Activated gamma-delta T cell treated with anti-CD3 and anti-CD28 coated beads, Interleukin-2, amount 50 U/mL, for 16 hours (primary cell): ENCODE results near the gene ASCC1.

Experiments
- DNase-seq: peaks from one replicate; pipeline ENCODE4 v3.0.0-alpha.2; 2020; ENCODE audit warnings: low read depth

Gene ASCC1

DNA sequence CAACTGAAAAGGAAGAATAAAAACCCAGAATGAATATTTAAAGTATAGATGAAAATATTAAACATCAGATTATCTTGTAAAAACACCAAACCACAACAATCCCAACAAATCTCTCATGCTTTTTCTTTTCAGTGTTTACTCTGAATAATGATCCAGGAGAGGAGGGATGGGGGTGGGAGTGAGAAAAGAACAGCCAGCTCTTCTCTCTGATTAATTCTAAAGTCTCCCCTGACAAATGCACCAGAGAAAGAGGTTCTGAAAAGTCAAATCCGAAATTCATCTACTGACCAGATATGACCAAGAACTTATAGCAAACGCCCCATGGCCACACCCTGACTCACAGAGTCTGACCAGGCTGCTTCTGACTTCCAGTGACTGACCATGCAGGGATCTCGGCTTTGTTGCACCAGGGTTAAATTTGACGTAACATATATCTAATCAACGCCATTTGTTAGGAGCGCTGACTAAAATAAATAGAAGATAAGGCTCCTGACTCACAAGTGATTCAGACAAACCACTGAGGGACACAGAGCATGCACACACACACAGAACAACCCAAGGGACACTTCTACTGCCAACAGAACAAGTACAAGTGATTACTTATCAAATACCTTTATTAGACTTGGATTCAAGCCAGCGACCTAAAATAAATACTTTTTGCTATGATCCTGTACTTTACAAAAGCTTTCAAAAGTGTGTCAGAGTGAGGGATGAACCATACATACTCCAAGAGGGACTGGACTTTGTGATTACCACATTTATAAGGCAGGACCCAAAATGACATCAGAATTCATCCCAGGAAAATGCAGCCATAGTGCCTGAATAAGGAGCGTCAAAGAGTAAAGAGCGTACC is 118.4 kb downstream of the ASCC1 start:
- no peak for DNase-seq

DNA sequence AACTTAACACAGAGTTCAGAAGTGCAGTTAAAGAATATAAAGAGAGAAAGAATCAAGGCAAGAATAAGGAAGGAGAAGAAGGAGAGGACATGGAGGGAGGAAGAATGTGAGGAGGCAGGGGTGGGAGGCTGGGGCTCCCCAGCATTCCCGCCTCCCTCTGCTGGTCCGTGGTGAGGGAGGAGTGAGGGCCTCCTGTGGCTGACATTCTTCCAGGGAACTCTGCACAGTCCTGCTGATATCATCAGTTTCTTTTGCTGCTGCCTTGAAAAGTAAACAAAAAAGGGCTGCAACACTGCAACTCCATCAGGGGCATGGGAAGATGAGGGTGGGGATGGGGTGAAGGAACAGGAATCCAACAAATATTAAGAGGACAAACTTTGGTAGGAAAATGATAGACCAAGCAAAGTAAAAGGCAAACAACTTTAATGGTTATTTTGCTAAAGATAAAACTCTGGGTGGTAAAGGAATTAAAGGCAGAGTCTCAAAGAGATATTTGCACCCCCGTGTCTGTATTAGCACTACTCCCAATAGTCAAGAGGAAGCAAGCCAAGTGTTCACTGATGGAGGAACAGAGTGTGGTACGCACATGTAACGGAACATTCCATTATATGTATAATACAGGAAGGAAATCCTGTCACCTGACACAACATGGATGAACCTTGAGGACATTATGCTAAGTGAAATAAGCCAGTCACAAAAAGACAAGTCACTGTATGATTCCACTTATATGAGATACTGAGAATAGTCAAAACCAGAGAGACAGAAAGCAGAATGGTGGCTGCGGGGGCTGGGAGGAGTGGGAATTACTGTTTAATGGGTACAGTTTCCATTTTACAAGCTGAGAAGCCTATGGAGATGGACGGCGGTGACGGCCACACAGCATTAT is 119.7 kb downstream of the ASCC1 start:
- no peak for DNase-seq

DNA sequence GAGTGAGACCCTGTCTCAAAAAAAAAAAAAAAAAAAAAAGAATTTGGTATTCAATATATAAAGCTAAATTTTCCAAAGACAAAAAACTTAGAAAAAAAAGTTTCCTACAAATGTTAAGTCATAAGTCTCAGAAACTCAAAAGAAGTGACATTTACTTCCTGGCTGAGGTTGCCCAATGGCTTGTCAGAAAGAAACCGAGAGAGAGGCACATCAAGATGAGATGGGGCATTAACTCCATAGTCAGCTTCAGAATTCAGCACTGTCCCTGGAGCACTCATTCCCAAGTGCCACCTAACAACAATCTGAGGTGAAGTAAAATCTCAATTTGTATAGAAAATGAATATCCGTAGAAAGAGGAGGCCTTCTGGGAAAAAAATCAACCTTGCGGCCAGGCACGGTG is 120.9 kb downstream of the ASCC1 start:
- no peak for DNase-seq

DNA sequence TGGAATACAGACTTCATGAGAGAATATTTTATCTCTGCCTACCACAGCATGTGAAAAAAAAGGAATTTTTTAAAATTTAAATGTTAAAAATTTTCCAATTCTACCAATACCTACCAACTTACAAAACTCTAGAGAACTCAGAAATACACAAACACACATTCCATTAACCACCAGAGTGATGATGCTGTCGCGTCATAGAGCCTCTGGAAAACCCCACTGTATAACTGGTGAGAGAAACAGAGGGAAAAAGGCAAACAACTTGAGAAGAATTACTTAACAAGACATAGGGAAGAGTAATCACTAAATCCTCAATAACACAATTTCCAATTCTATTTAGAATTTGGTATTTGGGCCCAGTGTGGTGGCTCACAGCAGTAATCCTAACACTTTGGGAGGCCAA is 121.5 kb downstream of the ASCC1 start:
- no peak for DNase-seq

DNA sequence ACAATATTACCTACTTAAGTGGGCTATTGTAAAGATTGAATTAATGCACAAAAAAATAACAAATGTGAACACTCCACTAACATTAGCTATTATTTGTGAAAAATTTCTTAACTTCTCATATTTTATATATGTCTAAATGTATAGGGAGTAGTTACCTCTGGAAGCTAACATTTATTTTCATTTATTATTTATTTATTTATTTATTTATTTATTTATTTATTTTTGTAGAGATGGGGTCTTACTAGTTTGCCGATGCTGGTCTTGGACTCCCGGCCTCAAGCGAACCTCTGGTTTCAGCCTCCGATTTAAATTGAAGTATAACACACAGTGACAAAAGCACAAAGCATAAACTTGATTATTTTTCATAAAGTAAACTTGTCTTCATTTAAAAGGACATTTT is 122.6 kb downstream of the ASCC1 start:
- DNase-seq: no peak

DNA sequence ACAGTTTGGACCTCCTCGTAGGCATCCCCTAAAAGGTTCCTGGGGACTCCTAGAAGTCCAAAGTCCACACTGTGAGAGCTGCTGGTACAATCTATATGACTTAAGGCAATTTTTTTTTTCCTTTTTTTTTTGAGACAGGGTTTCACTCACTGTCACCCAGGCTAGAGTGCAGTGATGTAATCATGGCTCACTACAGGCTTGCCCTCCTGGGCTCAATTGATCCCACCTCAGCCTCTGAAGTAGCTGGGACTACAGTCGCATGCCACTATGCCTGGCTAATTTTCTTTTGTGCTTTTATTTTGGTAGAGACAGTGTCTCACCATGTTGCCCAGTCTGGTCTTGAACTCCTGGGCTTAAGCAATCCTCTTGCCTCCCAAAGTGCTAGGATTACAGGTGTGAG is 123.1 kb downstream of the ASCC1 start:
- DNase-seq: no peak

DNA sequence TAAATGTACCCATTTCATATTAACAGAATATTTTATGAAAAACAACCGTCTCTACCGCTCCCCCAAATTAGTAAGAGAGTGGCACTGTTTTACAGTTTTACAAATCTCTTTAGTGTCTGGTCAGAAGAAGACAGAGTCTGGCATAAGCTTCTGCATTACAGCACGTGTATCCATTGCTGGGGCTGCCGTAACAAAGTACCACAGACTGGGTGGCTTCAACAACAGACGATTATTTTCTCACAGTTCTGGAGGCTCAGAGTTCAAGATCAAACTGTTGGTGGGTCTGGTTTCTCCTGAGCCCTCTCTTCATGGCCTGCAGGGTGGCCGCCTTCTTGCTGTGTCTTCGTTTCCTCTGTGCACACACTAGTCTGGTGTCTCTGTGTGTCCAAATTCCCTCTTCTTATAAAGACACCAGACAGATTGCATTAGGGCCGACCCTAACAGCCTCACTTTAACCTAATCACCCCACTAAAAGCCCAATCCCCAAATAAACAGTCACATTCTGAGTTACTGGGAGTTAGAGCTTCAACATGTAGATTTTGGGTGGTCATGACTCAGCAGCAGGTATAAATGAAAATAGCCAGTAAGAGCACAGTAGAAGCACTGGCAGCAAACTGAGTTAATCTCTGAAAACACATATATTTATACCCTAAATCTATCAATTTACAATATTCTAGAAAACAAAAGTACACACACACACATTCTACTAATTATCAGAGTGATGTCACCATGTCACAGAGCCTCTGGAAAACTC is 123.7 kb downstream of the ASCC1 start:
- DNase-seq: no peak

DNA sequence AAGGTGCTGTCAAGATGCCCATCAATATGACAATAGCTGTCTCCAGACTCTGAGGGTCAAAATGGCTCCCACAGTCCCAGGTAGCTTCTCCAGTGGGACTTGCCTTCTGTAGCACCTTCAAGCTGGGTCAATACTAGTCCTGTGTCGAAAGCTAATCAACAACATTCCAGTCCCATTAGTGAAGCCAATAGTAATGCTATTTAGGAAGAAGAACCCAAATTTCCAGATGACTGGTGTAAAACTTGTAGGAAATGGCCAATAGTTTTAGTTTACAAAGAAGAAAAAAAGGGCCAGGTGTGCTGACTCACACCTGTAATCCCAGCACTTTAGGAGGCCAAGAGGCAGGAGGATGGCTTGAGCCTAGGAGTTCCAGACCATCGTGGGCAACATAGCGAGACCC is 125.8 kb downstream of the ASCC1 start:
- DNase-seq: no peak

DNA sequence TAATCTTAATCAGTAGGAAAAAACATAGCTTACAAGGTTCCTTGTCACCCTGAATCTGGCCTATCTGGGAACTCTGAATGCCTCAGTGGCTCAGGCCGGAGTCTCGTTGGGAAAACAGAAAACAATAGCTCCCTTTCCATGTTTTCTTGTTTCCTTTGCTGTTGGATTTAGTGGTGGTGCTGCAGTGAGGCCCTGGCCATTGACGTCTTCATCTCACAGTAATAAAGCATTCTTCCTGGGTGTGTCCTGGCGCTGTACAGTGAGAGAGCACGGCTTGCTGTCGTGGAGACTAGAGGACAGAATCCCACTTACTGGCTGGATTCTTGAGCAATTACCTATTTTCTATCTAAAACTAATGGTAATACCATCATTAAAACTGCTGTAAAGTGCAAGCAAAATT is 126.5 kb downstream of the ASCC1 start:
- DNase-seq: no peak

DNA sequence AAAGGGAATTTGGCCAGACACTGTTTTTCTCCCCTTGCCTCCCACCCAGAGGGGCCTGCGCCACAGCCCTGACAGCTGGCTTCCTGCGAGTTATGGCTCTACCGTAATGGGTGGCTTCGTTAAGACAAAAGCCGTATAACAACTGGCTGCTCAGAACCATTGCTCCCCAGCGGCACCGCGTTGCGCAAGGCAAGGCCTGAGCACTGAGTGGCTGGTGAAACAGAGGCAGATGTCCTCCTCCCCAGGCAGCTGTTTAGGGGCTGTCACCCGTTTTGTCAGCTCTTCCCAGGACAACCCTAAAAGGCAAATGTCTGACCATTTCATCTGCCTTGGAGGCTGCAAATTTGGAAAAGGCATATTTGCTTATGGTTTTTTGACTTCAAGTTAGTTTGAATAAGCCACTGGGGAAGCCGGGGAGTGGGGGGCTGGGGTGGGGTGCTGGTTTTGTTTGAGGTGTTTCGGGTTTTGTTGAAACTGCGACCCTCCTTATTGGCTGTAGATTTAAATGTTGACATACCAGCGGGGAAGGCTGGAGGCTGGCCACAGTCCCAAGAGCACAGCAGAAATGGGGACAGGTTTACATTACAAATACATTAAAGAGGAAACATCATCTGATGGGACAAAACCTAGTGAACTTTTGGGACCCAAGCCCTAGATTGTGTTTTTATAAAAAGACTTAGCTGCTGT is 127.0 kb downstream of the ASCC1 start:
- peak; percentile 32 for DNase-seq

DNA sequence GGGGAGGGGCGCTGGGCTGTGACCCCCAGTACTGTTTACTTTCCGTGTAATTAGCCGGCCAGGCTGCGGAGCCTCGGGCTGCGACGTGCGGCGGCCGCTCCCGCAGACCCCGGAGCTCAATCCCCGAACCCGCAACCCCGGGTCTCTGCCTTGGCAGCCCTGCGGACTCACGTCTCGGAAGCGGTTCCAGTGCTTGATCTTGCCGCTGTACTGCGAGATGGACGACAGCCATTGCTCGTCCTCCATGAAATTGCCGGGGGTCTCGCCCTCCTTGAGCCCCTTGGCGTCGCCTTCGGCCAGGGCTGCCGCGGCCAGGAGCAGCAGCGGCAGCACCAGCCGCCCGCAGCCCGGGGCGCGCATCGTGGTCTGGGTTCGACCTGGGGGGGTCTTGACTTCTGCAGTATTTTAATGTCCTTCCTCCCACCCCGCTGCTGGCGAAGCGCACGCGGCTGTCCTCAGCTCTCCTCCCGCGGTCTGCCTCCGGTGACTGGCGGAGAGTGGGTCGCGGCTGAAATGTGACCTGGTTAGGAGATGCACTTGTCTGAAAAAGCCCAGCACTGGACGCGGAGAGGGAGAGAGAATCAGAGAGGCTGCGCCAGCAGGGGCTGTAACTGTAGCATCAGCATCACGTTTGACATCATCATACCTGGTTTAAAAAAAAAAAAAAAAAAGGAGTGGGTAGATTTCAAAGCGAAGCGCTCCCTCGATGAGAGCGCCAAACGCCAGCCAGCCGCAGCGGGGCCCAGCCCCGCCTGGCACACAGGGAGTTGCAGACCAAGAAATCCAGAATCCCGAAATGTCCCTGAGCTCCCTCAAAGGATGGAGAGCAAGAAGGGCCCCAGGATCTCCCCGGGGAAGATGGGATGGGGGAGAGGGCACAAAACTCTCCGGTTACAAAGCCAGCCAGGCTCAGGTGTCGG is 127.8 kb downstream of the ASCC1 start, which contains the start of gene SPOCK2:
Gene SPOCK2 (minus strand): TSS at position 583 of the 920 bp plus-strand sequence. CDS start 223 bp downstream, at position 360.
- peak; percentile 53 for DNase-seq

DNA sequence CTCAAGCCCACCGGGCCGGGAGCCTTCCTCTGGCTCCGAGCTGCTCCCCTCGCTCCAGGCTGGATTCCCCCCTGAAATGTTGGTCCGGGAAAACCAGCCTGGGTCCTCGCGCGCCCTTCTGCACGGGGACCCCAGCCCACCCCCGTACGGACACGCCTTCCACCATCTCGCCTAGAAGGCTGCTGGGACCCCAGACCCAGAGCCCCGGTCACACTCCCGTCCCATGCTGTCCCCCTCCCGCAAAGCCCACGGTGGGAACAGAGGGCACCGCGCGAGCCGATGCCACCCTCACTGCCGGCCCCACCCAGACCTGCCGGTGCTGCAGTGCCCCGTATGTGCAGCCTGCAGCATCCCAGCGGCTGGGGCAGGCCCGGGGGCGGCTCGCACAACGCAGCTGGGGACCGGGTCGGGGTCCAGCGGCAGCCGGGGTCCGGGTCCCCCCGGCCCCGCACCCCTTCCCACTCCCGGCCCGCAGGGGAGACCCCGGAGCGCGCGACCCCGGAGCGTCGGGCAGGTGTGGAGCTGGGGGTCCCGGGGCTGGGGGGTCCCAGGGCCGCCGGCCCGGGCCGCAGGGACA is 128.6 kb downstream of the ASCC1 start:
- peak; percentile 26 for DNase-seq

DNA sequence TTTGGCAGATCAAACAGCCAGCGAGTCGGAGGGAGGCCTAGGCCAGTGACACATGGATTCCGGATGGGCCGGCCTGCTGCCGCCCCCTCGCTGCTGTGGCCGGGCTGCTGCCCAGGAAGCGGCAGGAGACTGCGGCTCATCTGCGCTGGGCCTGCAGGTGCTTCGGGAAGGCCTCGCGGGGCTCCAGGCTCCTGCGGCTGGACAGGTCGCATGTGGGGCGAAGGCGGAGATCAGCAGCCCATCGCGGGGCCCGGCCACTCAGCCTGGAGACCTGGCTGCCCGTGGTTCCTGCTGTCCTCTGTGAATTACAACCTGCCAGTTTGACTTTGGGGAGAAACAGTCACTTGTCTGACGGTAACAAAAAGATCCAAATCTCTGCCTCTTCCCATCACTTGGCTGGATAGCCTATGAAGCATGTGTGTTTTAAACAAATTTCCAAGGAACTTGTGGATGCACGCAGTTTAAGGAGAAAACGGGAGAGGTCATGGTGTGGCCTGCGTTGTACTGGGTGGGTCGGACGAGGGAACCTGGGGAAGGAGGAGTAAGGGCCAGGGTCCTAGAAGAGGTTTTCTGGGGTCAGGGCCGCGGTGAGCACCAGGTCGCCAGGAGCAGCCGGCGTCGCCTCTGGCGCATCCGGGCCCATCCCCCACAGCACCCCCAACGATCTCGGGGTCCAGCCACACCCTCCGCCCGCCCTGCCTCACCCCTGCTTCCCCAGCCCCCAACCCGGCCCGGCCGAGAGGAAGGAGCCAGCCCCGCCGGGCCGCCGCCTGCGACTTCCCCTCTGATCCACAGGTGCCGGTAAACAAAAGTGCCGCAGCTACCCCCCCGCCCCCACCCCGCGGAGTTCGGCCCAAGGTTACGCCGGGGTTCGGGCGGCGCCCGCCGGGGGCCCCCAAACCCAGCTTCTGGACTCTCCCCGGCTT is 129.3 kb downstream of the ASCC1 start:
- peak; percentile 52 for DNase-seq

DNA sequence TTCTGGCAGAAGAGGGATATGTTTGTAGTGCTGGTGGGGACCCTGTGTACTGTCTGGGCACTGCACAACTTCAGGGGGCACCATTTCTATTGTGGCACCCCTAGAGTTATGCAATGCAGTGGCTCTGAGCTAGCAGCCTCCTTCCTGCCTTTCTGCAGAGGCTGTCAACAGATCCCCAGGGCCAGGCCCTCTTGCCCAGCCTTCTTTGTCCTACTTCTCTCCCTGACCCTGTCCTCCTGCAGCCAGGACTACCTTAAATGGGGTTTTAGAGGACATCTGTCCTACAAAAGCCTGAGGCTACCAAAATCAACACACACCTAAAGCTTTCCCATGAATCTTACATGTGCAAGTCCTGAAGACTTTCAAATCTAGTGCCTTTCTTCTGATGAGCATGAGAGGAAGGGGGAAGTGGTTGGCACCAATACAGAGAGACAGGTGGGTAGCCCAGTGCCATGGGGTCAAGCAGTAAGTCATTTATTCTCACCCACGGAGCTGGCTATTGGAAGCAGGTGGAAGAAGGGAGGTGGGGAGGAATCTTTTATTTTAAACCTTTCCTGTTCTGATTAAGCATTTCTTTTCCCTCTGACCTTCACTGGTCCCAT is 130.1 kb downstream of the ASCC1 start:
- no peak for DNase-seq

DNA sequence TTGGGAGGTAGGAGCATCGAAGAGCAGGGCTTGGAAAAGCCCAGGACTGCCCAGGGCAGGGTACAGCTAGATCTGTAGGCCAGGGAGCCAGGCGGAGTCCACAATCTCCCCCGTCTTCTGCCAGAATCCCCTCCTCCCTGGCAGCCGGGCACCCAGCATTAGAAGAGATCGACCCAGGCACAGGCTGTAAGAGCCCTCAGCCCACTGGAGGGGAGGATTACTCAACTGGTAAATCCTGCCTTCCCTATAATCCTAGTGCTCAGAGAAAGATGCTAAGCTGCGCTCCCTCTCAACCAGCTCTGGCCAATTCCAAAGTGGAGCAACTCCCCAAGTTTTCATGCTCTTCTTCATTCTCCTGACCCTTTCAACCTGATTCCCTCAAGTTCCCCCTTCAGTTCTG is 130.9 kb downstream of the ASCC1 start:
- DNase-seq: no peak

DNA sequence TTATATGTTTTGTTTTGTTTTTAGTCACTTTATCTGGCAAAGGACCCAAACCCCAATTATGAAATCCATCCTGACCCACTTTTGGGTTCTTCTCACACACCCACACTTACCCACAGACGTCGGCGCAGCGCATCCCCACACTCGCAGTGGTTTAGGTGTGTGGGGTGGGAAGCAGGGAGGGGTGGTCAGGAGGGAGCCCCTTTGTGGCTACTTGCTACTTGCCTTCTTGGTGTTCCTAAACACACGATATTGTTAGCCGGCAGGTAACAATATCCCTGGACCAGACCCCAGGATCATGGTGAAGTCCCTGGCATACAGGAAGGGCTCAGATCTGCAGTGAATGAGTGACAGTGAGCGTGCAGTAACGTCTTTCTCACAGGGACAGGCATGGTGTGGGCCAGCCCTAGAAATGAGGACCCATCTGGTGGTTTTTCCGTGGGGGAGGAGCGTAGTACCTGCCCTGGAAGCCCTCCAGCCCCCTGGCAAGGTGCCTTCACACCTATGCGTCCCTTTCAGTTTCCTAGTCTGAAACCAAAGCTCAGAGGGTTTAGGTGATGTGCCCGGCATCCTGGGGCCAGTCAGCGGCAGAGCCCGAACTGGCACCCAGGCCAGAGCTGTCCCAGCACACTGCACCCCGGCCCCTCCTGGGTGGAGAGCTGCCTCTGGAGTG is 132.2 kb downstream of the ASCC1 start:
- DNase-seq: peak; percentile 60

DNA sequence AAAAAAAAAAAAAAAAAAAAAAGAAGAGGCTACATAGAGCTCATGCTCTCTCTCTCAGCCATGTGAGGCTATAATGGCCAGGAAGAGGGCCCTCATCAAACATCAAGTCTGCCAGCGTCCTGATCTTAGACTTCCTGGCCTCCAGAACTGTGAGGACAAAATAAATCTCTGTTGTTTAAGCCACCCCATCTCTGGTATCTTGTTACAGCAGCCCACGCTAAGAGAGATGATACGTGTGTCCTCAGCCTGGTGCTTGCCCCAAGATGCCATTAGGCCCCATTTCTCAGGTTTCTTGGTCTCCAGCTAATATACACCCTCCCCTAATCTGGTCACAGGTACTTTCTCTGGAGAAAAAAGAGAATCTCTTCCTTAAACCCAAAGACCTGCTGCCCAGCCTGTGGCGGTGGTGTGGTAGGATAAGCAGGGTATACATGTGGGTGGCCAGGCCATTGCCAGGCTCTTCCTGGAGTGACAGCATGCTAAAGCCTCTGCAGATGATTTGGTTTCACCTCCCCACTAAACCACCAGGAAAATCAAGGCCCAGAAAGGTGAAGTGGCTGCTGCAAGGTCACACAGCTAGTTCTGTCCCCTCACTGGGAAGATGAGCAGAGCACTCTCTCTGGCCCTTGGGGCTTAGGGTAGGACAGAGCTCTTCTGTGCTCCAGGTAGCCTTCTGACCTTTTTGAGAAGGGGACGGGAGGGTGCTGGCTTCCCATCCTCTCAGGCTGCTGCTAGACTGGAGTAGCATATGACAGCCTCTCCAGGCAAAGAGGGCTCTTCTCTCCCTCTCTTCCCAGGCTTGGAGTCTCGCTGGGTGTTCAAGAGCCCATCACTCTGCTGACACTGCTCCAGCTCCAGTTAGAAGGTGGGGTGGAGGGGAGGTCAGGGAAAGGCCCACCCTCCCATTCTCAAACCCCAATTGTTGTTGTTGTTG is 133.0 kb downstream of the ASCC1 start:
- DNase-seq: no peak
